Measurements from ENCODE around the gene LHX3. TPM values are rescaled to one million over a fixed set of nuclear protein-coding genes. Genes with fewer than 3 reads are reported as not detected.

The LHX3 gene
- total RNA-seq, 4 donors from 2014 or later, result not detected

DNA sequence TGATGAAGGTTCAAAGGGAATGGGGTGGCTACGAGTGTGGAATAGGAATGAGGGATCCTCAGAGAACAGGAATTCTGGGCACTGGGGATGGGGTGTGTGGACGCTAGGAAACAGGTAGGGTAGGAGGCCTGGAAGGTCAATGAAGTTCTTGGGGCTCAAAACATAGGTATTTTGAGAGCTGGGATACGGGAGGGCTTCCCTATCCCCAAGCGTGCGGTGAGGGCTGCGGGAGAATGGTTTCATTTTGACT is 40.0 kb upstream of the LHX3 start:
- Histone ChIP-seq H3K36me3 (no peaks in the 10 kb centered on the region), H3K4me1 (peaks cover 11 to 64% (median 13%) of the 10 kb centered on the region in 3 donors), H3K4me3 (peak overlapping the region; percentile 66 to 93 (median 86)), H3K27ac (peak overlapping the region in 3 of 4 donors; percentile 44 to 67 (median 62)), H3K9me3 (no peaks in the 10 kb centered on the region), H3K27me3 (peaks cover 0 to 29% (median 0%) of the 10 kb centered on the region in 4 donors)
- intact Hi-C loops (cut with DNase I), result no loop called here
- 3 to 4% methylated on average over 6 of the region's 6 CpGs for WGBS, 2 donors
- no peak for DNase-seq
- TF ChIP-seq POLR2A (IDR thresholded peaks at IDR 0.05), result no peak
- TF ChIP-seq, protein P1, sequence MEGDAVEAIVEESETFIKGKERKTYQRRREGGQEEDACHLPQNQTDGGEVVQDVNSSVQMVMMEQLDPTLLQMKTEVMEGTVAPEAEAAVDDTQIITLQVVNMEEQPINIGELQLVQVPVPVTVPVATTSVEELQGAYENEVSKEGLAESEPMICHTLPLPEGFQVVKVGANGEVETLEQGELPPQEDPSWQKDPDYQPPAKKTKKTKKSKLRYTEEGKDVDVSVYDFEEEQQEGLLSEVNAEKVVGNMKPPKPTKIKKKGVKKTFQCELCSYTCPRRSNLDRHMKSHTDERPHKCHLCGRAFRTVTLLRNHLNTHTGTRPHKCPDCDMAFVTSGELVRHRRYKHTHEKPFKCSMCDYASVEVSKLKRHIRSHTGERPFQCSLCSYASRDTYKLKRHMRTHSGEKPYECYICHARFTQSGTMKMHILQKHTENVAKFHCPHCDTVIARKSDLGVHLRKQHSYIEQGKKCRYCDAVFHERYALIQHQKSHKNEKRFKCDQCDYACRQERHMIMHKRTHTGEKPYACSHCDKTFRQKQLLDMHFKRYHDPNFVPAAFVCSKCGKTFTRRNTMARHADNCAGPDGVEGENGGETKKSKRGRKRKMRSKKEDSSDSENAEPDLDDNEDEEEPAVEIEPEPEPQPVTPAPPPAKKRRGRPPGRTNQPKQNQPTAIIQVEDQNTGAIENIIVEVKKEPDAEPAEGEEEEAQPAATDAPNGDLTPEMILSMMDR (IDR thresholded peaks at IDR 0.05), result no peak

DNA sequence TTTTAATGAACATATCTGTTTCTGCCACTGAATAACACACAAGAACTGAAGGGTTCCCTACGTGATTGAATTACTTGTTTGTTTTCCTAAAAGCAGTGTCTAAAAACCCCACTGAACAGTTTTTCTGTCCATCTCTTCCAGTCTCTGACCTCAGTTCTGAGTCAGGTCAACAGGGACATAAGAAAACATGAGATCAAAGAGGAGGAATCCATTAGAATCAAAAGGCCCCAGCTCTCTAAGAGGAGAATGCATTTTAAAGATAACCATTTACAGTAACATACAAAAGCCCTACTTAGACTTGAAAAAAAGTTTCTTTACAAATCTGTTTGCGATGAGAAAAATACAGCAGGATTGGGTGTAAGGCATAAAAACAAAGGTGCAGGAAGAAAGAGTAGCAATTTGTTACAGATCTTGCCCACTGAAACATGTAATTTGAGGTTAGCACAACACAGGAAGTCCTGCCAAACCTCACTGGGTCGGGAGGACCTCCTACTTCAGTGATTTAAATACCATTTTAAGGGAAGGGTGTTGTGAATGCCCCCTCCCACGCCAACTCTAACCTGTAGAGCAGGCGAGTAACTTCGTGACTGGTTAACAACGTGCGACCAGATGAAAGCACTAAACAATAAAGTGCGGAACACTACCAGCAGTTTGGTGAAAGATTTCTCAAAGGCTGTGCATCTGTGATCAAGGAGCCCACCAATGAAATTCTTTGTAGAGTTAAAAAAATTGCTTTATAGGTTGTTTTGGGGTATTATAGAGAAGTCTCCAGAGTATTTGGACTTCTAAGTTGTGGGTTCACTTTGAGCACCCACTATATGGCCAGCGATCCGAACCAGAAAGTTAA is 39.4 kb upstream of the LHX3 start:
- intact Hi-C loops (cut with DNase I), result no loop called here
- no peaks in the 10 kb centered on the region for H3K9me3 ChIP-seq
- no peak for DNase-seq
- peaks cover 0 to 27% (median 0%) of the 10 kb centered on the region in 4 donors for H3K27me3 ChIP-seq
- no peaks in the 10 kb centered on the region for H3K36me3 ChIP-seq
- 39 to 43% methylated on average over 9 to 11 of the region's 11 CpGs for WGBS, 2 donors
- peak overlapping the region; percentile 66 to 93 (median 86) for H3K4me3 ChIP-seq
- H3K27ac ChIP-seq, result no peak overlapping the region
- TF ChIP-seq POLR2A (IDR thresholded peaks at IDR 0.05), result no peak
- TF ChIP-seq, protein P1 (IDR thresholded peaks at IDR 0.05), result no peak
- peaks cover 11 to 69% (median 13%) of the 10 kb centered on the region in 3 donors for H3K4me1 ChIP-seq

DNA sequence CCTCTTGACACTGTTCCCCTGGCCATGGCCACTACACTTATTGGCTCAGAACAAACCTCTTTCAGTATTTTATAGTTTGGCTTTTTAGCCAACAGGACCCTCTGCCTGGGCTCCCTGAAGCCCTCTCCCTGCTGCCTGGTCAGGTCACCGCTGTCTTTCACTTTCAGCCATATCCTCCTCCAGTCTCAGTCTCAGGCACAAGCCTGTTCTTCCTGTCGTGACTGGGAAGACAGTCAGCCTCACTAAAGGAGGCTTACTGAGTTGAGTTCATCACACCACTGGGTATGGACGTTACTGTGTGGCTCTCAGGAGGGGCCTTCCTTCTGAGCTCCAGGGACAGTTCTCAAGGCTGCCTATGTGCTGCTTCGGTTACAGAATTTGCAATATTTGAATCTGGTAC is 38.7 kb upstream of the LHX3 start:
- no peak for TF ChIP-seq POLR2A (IDR thresholded peaks at IDR 0.05)
- TF ChIP-seq, protein P1 (IDR thresholded peaks at IDR 0.05), result no peak
- Histone ChIP-seq H3K27me3 (peaks cover 0 to 25% (median 0%) of the 10 kb centered on the region in 4 donors), H3K4me3 (no peak overlapping the region), H3K36me3 (no peaks in the 10 kb centered on the region), H3K4me1 (peaks cover 12 to 66% (median 13%) of the 10 kb centered on the region in 3 donors), H3K9me3 (no peaks in the 10 kb centered on the region), H3K27ac (no peak overlapping the region)
- no peak for DNase-seq
- intact Hi-C loops (cut with DNase I), result no loop called here
- 55 to 63% methylated on average over 2 to 4 of the region's 4 CpGs for WGBS, 2 donors

DNA sequence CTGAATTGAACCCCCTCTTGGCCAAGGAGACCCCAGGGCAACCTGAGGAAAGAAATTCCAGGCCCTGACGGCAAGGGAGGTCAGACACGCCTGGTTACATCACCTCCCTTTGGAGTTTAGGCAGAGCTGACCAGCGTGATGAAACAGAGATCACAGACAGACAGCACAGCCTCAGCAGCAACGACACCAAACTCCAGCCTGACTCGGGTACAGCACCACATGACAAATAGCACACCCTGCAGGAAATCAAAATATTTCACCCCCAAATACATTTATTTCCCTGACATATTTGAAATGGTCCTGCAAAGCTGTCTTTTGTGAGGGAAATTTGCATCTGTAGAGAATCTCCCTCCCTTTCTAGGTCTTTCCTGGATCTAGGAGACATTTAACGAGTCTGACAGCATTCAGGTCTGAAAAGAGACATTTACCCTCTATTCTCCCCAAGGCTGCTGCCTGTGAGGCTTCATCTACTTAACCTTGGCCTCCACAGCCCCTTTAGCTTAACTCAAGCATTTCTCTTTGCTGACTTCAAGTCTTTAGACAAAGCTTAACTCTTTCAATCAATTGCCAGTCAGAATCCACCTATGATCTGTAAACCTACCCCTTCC is 38.1 kb upstream of the LHX3 start:
- Histone ChIP-seq H3K4me3 (no peak overlapping the region), H3K9me3 (no peaks in the 10 kb centered on the region), H3K36me3 (no peaks in the 10 kb centered on the region), H3K27me3 (peaks cover 0 to 20% (median 0%) of the 10 kb centered on the region in 4 donors), H3K4me1 (peaks cover 13 to 63% (median 14%) of the 10 kb centered on the region in 3 donors), H3K27ac (no peak overlapping the region)
- TF ChIP-seq POLR2A (IDR thresholded peaks at IDR 0.05), result no peak
- TF ChIP-seq, protein P1 (IDR thresholded peaks at IDR 0.05), result peak in 1 of 6 experiments; percentile 13
- intact Hi-C loops (cut with DNase I), result no loop called here
- WGBS, 2 donors, result 53 to 72% methylated on average over 5 to 6 of the region's 6 CpGs
- DNase-seq, result no peak

DNA sequence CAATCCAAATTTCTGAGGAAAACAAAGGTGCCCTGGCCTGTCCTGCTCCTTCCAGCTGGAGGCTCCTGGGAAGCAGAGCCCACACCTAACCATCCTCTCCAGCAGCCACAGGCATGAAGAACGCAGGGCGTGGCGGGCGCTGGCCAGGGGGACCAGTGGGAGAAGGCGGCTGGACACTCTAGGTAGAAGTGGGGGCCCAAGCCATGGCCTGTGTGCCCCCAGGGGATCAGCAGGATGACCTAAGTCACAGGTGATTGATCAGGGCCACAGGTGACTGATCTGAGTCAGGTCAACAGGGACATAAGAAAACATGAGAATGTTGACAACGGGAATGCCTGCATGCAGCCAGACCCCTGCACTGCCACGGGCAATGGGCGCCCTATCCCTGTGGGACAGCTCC is 37.3 kb upstream of the LHX3 start:
- intact Hi-C loops (cut with DNase I), result no loop called here
- no peak for DNase-seq
- WGBS, 2 donors, result 84 to 97% methylated on average over 4 to 8 of the region's 8 CpGs

More for the DNA sequence above, 37.3 kb upstream of the LHX3 start:
- Histone ChIP-seq H3K4me3 (no peak overlapping the region), H3K36me3 (peaks cover 0 to 4% (median 0%) of the 10 kb centered on the region in 3 donors), H3K4me1 (peaks cover 13 to 58% (median 14%) of the 10 kb centered on the region in 3 donors), H3K27ac (no peak overlapping the region), H3K27me3 (peaks cover 0 to 12% (median 0%) of the 10 kb centered on the region in 4 donors), H3K9me3 (no peaks in the 10 kb centered on the region)
- no peak for TF ChIP-seq POLR2A (IDR thresholded peaks at IDR 0.05)
- TF ChIP-seq, protein P1 (IDR thresholded peaks at IDR 0.05), result no peak
